Suprapubic skin (tissue), 4 donors: ENCODE results near the gene CAPN11. TPM values are rescaled to one million over a fixed set of nuclear protein-coding genes. Genes with fewer than 3 reads are reported as not detected.
"Not testable (repeated sequence)": the region's sequence is repeated elsewhere in the genome, so short reads cannot be mapped to it uniquely, and the experiment has no call there.

ENCODE experiments used
- DNase-seq, 2 donors: peaks; one replicate each; pipeline ENCODE4 v3.0.0-alpha.2; 2019; ENCODE audit warnings: low spot score in 2 of 2
- H3K27ac ChIP-seq: fragments of 200-600 bp; sonication (generic); one replicate; pipeline ENCODE4 v1.5.1; 2019
- H3K27me3 ChIP-seq: fragments of 200-600 bp; sonication (generic); one replicate; pipeline ENCODE4 v1.5.1; 2019
- H3K36me3 ChIP-seq: fragments of 200-600 bp; sonication (generic); one replicate; pipeline ENCODE4 v1.5.1; 2019
- H3K4me1 ChIP-seq: fragments of 200-600 bp; sonication (generic); one replicate; pipeline ENCODE4 v1.5.1; 2019
- H3K4me3 ChIP-seq: fragments of 200-600 bp; sonication (generic); one replicate; pipeline ENCODE4 v1.5.1; 2019; ENCODE audit warnings: mild to moderate bottlenecking
- H3K9me3 ChIP-seq: fragments of 200-600 bp; sonication (generic); one replicate; pipeline ENCODE4 v1.5.1; 2019
- CTCF ChIP-seq, 2 donors: fragments of 200-600 bp in 1 of 2; fragments of 450-650 bp in 1 of 2; sonication (generic) in 1 of 2; IDR thresholded peaks; one replicate each; pipeline ENCODE4 v1.5.1; 2016 to 2019; ENCODE audit warnings: antibody characterized with exemption in 2 of 2, mild to moderate bottlenecking in 1 of 2, moderate library complexity in 1 of 2
- EP300 ChIP-seq: sonication (generic); formaldehyde crosslinking; IDR thresholded peaks from one replicate; pipeline ENCODE4 v1.6.1; 2017; ENCODE audit warnings: antibody characterized with exemption
- POLR2A ChIP-seq, 2 donors: fragments of 450-650 bp; IDR thresholded peaks; one replicate each; pipeline ENCODE4 v1.6.1; 2017; ENCODE audit warnings: antibody characterized with exemption in 2 of 2, mild to moderate bottlenecking in 2 of 2, moderate library complexity in 2 of 2
- POLR2AphosphoS5 ChIP-seq, 3 donors: sonication (generic); formaldehyde crosslinking; IDR thresholded peaks; one replicate each; pipeline ENCODE4 v1.6.1; 2017; ENCODE audit warnings: antibody characterized with exemption in 3 of 3
- WGBS: methylation state at CpG from one replicate; pipeline ENCODE4 v1.1.5; 2018; 5-methylcytosine and 5-hydroxymethylcytosine counted together
- total RNA-seq, 4 donors: library from RNA; depleted of rRNA; stranded (reverse); fragments of >200 nt; gene quantifications; one replicate each; pipeline ENCODE4 v1.1.0, GENCODE V29; 2016

CAPN11 gene
- total RNA-seq, 4 donors from 2014 or later, result 0.45 to 2.5 (median 1.2) TPM

- Histone ChIP-seq H3K4me3 (no peak overlapping the region), H3K9me3 (no peaks in the 10 kb centered on the region), H3K27me3 (no peaks in the 10 kb centered on the region), H3K27ac (no peak overlapping the region), H3K4me1 (peaks cover 4% of the 10 kb centered on the region), H3K36me3 (no peaks in the 10 kb centered on the region)
- DNase-seq, result no peak
- 31% methylated on average over 2 of the region's 2 CpGs for WGBS
- TF ChIP-seq POLR2A (IDR thresholded peaks at IDR 0.05) (no peak), EP300 (no peak), CTCF (IDR thresholded peaks at IDR 0.05) (no peak), POLR2AphosphoS5 (IDR thresholded peaks at IDR 0.05) (no peak)
These were observed 32.1 kb downstream of the CAPN11 start for GRCh38 chr6:44190715-44191114.

GRCh38 chr6:44192428-44193041, 33.9 kb downstream of the CAPN11 start:
- no peak for TF ChIP-seq POLR2AphosphoS5 (IDR thresholded peaks at IDR 0.05)
- no peak for TF ChIP-seq CTCF (IDR thresholded peaks at IDR 0.05)
- no peak for TF ChIP-seq EP300
- TF ChIP-seq POLR2A (IDR thresholded peaks at IDR 0.05), result no peak
- no peak overlapping the region for H3K4me3 ChIP-seq

GRCh38 chr6:44193307-44193910, 34.8 kb downstream of the CAPN11 start:
- TF ChIP-seq CTCF (IDR thresholded peaks at IDR 0.05) (no peak), EP300 (no peak), POLR2A (IDR thresholded peaks at IDR 0.05) (no peak), POLR2AphosphoS5 (IDR thresholded peaks at IDR 0.05) (no peak)
- H3K9me3 ChIP-seq, result no peaks in the 10 kb centered on the region
- no peak overlapping the region for H3K27ac ChIP-seq
- no peaks in the 10 kb centered on the region for H3K36me3 ChIP-seq
- 86% methylated on average over 8 of the region's 8 CpGs for WGBS
- no peak for DNase-seq
- no peaks in the 10 kb centered on the region for H3K27me3 ChIP-seq
- no peaks in the 10 kb centered on the region for H3K4me1 ChIP-seq
- no peak overlapping the region for H3K4me3 ChIP-seq

More at GRCh38 chr6:44192428-44193041, 33.9 kb downstream of the CAPN11 start:
- H3K27me3 ChIP-seq, result no peaks in the 10 kb centered on the region
- no peak for DNase-seq
- WGBS, result 59% methylated on average over 10 of the region's 10 CpGs
- H3K36me3 ChIP-seq, result no peaks in the 10 kb centered on the region
- H3K9me3 ChIP-seq, result no peaks in the 10 kb centered on the region
- H3K4me1 ChIP-seq, result no peaks in the 10 kb centered on the region
- H3K27ac ChIP-seq, result no peak overlapping the region

- Histone ChIP-seq H3K9me3 (no peaks in the 10 kb centered on the region), H3K27ac (no peak overlapping the region), H3K27me3 (no peaks in the 10 kb centered on the region), H3K4me1 (peaks cover 7% of the 10 kb centered on the region), H3K36me3 (no peaks in the 10 kb centered on the region), H3K4me3 (no peak overlapping the region)
- no peak for TF ChIP-seq CTCF (IDR thresholded peaks at IDR 0.05)
- no peak for TF ChIP-seq EP300
- no peak for TF ChIP-seq POLR2AphosphoS5 (IDR thresholded peaks at IDR 0.05)
- no peak for TF ChIP-seq POLR2A (IDR thresholded peaks at IDR 0.05)
- WGBS, result 84% methylated on average over 5 of the region's 5 CpGs
- no peak for DNase-seq
These were observed 35.7 kb downstream of the CAPN11 start for GRCh38 chr6:44194326-44194725.

GRCh38 chr6:44196351-44196750, 37.7 kb downstream of the CAPN11 start:
- peaks cover 23% of the 10 kb centered on the region for H3K4me1 ChIP-seq
- not testable (repeated sequence) for H3K36me3 ChIP-seq, DNase-seq, H3K27me3 ChIP-seq, H3K27ac ChIP-seq, H3K4me3 ChIP-seq, H3K9me3 ChIP-seq
- WGBS, result 90% methylated on average over 10 of the region's 11 CpGs
